Subcutaneous adipose tissue (tissue), 4 donors: ENCODE data around the gene CBX6. TPM values are rescaled to one million over a fixed set of nuclear protein-coding genes. Genes with fewer than 3 reads are reported as not detected.

Experiments
- CTCF ChIP-seq: fragments of 450-650 bp; IDR thresholded peaks from one replicate; pipeline ENCODE4 v1.5.1; 2016; ENCODE audit warnings: low read depth, mild to moderate bottlenecking, control low read depth, antibody characterized with exemption, moderate library complexity
- total RNA-seq, 4 donors: library from RNA; depleted of rRNA; stranded (reverse); fragments of >200 nt; gene quantifications; one replicate each; pipeline ENCODE4 v1.1.0, GENCODE V29; 2016

The CBX6 gene
- total RNA-seq, 4 donors from 2014 or later: 9.3 to 28.8 (median 15.9) TPM

GRCh38 chr22:38853196-38853651 lies 18.8 kb downstream of the CBX6 start:
- TF ChIP-seq CTCF: no peak

GRCh38 chr22:38852522-38852921 lies 19.5 kb downstream of the CBX6 start:
- no peak for TF ChIP-seq CTCF

- TF ChIP-seq CTCF: no peak
These were observed 20.8 kb downstream of the CBX6 start for GRCh38 chr22:38850941-38851849.

GRCh38 chr22:38850399-38850798 lies 21.6 kb downstream of the CBX6 start:
- no peak for TF ChIP-seq CTCF

- TF ChIP-seq CTCF: no peak
These were observed 22.2 kb downstream of the CBX6 start for GRCh38 chr22:38849811-38850210.

- no peak for TF ChIP-seq CTCF
These were observed 25.6 kb downstream of the CBX6 start for GRCh38 chr22:38846412-38846811.

GRCh38 chr22:38845004-38845740 lies 26.8 kb downstream of the CBX6 start:
- no peak for TF ChIP-seq CTCF
